22Rv1 (cell line): ENCODE data around the gene NUDT1.

ENCODE experiments used
- H3K27ac ChIP-seq: fragments of 450-650 bp; 2 replicates; pipeline ENCODE4 v1.5.1; 2017
- ZFX ChIP-seq: fragments of 450-650 bp; IDR thresholded peaks from 2 replicates; pipeline ENCODE4 v1.6.1; 2017; ENCODE audit warnings: antibody characterized with exemption, borderline replicate concordance
- TF ChIP-seq, protein P1 (sequence below): fragments of 450-650 bp; IDR thresholded peaks from 2 replicates; pipeline ENCODE4 v1.5.1; 2017; ENCODE audit warnings: mild to moderate bottlenecking

Gene NUDT1

DNA sequence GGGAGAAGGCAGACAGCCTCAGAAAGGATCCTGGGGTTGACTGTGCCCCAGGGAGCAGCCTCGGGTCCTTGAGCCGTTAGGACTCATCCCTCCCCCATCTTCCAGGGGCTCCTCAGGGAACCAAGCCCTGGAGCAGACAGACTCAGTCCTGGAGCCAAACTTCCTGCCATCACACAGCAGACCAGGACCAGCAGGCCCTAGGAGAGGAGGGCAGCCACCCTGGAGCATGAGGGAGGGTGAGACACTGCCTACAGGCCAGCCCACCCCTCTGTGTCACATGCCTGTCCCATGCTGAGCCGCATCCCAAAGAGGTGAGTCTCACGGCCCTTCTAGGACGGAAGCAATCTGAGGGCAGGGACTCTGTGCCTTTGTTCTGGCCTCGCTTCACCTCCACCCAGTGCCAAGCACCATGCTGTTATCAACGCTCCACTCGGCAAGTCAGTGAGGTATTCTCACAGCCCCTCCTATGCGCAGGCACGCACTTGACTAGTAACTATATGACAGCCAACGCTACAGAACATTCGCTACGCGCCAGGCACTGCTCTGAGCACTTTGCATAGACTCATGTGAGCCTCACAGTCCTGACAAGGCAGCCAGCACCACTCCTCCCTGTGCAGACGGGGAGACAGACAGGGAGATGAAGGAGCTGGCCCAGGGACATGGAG lies 28.3 kb upstream of the NUDT1 start:
- no peak overlapping the region for H3K27ac ChIP-seq
- no peak for TF ChIP-seq ZFX
- TF ChIP-seq, protein P1, sequence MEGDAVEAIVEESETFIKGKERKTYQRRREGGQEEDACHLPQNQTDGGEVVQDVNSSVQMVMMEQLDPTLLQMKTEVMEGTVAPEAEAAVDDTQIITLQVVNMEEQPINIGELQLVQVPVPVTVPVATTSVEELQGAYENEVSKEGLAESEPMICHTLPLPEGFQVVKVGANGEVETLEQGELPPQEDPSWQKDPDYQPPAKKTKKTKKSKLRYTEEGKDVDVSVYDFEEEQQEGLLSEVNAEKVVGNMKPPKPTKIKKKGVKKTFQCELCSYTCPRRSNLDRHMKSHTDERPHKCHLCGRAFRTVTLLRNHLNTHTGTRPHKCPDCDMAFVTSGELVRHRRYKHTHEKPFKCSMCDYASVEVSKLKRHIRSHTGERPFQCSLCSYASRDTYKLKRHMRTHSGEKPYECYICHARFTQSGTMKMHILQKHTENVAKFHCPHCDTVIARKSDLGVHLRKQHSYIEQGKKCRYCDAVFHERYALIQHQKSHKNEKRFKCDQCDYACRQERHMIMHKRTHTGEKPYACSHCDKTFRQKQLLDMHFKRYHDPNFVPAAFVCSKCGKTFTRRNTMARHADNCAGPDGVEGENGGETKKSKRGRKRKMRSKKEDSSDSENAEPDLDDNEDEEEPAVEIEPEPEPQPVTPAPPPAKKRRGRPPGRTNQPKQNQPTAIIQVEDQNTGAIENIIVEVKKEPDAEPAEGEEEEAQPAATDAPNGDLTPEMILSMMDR: no peak

DNA sequence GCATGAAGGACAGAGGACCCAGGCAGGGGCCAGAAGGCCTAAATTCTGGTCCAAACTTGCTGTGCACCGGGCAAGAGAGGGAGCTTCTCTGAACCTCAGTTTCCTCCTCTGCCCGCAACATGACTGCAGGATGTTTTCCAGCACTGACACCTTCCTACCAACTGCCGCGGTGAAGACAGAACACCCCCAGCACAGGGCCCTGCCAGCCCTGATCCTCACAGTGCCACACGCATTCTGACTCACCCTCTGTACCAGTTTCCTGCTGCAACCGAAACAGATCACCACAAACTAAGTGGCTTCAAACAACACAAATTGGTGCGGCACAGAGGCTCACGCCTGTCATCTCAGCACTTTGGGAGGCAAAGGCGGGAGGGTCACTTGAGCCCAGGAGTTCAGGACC lies 27.4 kb upstream of the NUDT1 start:
- no peak overlapping the region for H3K27ac ChIP-seq

DNA sequence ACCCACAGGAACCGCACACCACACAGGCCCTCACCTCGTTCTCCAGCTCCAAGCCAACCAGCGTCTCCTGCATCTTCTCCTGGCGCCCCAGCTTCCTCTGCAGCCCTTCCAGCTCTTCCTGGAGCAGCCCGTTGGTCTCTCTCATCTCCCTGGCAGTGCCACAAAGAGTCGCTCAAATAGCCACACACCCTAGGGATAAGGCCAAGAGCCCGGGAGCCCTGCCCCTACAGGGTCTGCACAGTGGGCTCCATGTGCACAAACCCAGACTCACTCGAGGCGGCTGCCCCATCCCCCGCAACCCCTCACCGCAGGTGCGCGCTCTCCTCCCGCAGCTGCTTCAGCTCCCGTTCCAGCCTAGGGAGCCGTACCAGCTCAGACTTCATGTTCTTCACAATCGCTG lies 26.2 kb upstream of the NUDT1 start:
- no peak overlapping the region for H3K27ac ChIP-seq
- TF ChIP-seq, protein P1: no peak

More for the DNA sequence above, 27.4 kb upstream of the NUDT1 start:
- TF ChIP-seq, protein P1: no peak
- TF ChIP-seq ZFX: no peak

DNA sequence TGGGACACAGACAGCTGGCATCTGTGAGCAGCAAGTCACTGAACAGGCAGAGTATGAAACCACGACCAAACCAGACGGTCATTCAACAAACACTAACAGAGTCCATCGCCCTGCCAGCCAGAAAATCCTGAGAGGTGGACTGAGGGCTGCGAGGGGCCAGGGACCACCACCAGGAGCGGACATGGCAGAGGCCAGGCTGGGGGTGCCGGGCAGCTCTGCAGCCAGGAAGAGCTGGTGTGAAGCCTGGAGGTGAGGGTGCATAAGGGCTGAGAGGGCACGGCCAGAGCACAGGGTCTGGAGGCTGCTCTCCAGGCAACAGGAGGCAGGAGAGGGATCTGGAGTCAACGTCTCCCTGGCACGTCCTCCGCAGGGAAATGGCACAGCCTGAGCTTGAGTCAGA lies 24.8 kb upstream of the NUDT1 start:
- TF ChIP-seq, protein P1: no peak
- TF ChIP-seq ZFX: no peak
- H3K27ac ChIP-seq: no peak overlapping the region

DNA sequence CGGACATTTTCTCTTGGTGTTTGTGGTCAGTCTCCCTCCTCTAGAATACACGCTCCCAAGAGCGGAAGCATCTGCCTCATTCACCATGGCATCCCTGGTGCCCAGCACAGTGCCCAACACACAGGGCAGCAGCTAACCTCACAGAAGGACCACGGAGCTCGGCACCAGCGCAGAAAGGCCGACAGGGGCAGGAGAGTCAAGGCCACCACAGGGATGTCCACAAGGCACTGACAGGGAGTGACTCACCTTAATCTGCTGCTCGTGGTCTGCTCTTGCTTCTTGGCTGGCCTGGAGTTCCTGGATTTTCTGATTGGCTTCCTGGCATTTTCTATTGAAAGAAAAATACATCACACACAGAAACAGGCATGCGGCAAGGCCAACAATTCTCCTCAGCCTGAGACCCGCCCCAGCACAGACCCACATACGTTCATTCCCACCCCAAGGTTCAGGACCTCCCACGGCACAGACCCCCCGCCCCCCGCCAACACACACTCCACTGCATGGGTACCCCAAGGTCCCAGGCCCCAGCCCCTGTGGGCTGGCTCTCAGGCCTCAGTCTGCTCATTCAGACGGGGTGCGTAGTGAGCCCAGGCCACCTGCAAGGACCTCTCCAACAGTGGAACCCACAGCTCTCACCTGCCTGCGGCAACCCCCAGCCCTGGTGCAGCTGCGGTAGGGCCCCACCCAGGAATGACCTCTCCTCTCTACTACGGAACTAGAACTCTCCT lies 24.1 kb upstream of the NUDT1 start:
- TF ChIP-seq, protein P1: no peak
- no peak for TF ChIP-seq ZFX
- H3K27ac ChIP-seq: no peak overlapping the region

DNA sequence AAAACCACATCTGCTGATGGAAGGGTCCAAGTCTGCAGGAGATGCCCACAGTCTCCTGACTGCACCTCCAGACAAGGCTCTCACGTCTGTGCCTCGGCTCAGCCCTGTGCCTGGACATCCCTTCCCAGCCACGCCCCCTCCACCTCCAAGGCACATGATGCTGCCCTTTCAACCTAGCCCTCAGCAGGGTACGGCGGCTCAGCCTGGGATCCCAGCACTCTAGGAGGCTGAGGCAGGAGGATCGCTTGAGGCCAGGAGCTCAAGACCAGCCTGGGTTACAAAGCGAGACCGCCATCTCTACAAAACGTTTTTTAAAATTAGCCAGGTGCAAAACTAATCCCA lies 23.6 kb upstream of the NUDT1 start:
- no peak for TF ChIP-seq ZFX
- TF ChIP-seq, protein P1: no peak
- no peak overlapping the region for H3K27ac ChIP-seq

DNA sequence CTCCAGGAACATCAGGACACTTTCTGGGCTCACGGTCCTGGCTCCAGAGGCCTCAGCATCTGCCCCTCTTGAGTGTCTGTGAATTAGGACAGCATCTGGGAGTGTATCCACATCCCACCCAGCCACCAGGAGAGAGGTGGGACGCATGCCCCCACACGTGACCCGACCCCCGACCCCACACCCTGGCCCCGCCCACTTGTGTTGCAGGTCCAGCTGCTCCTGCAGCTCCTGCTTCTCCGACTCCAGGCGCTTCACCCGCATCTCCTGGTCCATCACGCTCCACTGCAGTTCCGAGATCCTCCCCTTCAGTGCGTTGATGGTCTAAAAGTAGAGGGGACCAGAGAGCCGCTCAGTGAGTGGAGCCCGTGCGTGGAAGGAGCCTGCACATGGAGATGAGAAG lies 22.9 kb upstream of the NUDT1 start:
- TF ChIP-seq, protein P1: no peak
- TF ChIP-seq ZFX: no peak
- no peak overlapping the region for H3K27ac ChIP-seq
